Measurements from ENCODE around the gene OR1L6. TPM values are rescaled to one million over a fixed set of nuclear protein-coding genes. Genes with fewer than 3 reads are reported as not detected.

Gene OR1L6
- total and polyA plus RNA-seq, 2 experiments from 2014 or later = not detected

DNA sequence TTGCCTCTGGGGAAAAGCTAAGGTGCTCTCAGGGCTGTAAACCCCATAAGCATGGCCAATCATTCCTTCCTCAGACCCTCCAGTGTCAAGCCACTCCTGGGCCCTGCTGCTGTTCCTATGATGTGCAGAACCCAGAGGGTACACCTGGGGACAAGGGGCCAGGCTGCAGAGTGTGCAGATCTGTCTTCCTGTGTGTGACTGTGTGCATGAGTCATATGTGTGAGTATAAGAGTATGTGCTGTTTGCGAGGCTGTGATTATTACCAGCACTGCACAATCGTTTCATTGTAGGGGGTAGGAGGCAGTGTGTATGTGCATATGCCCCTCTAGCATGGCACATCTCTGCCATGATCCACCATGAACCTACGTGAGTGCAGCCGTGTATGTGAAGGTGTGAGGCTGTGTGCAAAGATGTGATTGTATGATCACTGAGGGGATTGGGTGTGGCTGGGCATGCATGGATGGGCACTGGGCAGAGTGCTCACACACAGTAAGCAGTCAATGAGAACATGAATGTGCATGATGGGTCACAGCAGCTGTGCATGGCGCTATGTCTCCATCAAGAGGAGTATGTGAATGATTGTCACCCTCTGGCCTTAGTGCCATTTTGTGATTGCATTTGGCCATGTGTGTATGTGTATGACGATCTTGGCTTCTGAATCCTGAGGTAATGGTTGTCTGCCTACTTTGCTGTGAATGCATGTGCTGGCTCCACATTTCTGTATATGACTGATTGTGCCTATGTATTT is 55.4 kb downstream of the OR1L6 start:
- Histone ChIP-seq H2AFZ (no peak overlapping the region), H3K4me3 (no peak overlapping the region), H3K4me1 (ENCODE audit: insufficient read depth) (no peaks in the 10 kb centered on the region), H4K20me1 (ENCODE audit: insufficient read depth, poor library complexity, severe bottlenecking) (no peaks in the 10 kb centered on the region), H3K9me3 (ENCODE audit: low read depth) (no peaks in the 10 kb centered on the region), H3K27ac (no peak overlapping the region), H3K36me3 (replicated peaks; ENCODE audit: insufficient read depth, low read depth) (no peaks in the 10 kb centered on the region), H3K4me2 (no peak overlapping the region), H3K27me3 (no peaks in the 10 kb centered on the region), H3K79me2 (no peaks in the 10 kb centered on the region), H3K9me2 (replicated peaks; ENCODE audit: insufficient read depth) (no peaks in the 10 kb centered on the region)
- TF ChIP-seq, protein P1, sequence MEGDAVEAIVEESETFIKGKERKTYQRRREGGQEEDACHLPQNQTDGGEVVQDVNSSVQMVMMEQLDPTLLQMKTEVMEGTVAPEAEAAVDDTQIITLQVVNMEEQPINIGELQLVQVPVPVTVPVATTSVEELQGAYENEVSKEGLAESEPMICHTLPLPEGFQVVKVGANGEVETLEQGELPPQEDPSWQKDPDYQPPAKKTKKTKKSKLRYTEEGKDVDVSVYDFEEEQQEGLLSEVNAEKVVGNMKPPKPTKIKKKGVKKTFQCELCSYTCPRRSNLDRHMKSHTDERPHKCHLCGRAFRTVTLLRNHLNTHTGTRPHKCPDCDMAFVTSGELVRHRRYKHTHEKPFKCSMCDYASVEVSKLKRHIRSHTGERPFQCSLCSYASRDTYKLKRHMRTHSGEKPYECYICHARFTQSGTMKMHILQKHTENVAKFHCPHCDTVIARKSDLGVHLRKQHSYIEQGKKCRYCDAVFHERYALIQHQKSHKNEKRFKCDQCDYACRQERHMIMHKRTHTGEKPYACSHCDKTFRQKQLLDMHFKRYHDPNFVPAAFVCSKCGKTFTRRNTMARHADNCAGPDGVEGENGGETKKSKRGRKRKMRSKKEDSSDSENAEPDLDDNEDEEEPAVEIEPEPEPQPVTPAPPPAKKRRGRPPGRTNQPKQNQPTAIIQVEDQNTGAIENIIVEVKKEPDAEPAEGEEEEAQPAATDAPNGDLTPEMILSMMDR (IDR thresholded peaks at IDR 0.05; ENCODE audit: poor library complexity) = no peak
- TF ChIP-seq EZH2phosphoT487 (IDR thresholded peaks at IDR 0.05; ENCODE audit: low read depth, severe bottlenecking, unreplicated experiment) (no peak), EZH2 (IDR thresholded peaks at IDR 0.05; ENCODE audit: borderline replicate concordance) (no peak)
- 79% methylated on average over 6 of the region's 6 CpGs for WGBS (ENCODE audit: low lambda C conversion rate, missing lambda C conversion rate)
- no peak for DNase-seq (ENCODE audit: low spot score)

Other genes with a start within 250 kb of the OR1L6 start
- gene OR1J2, start 231.5 kb upstream of the OR1L6 start, total RNA-seq = not detected in 2 replicates
- gene OR1J2, start 231.5 kb upstream of the OR1L6 start, polyA plus RNA-seq = not detected in 2 replicates
- not detected in 2 replicates for gene OR1J4, start 223.2 kb upstream of the OR1L6 start, total RNA-seq
- gene OR1J4, start 223.2 kb upstream of the OR1L6 start, polyA plus RNA-seq = not detected in 2 replicates
- not detected in 2 replicates for gene OR1N1, start 215.0 kb upstream of the OR1L6 start, total RNA-seq
- gene OR1N1, start 215.0 kb upstream of the OR1L6 start, polyA plus RNA-seq = not detected in 2 replicates
- gene OR1N2, start 189.2 kb upstream of the OR1L6 start, total RNA-seq = not detected in 2 replicates
- gene OR1N2, start 189.2 kb upstream of the OR1L6 start, polyA plus RNA-seq = not detected in 2 replicates
- not detected in 2 replicates for gene OR1L8, start 158.9 kb upstream of the OR1L6 start, total RNA-seq
- gene OR1L8, start 158.9 kb upstream of the OR1L6 start, polyA plus RNA-seq = not detected in 2 replicates
- not detected in 2 replicates for gene OR1Q1, start 127.6 kb upstream of the OR1L6 start, total RNA-seq
- gene OR1Q1, start 127.6 kb upstream of the OR1L6 start, polyA plus RNA-seq = not detected in 2 replicates
- gene OR1B1, start 84.7 kb upstream of the OR1L6 start, total RNA-seq = not detected in 2 replicates
- not detected in 2 replicates for gene OR1B1, start 84.7 kb upstream of the OR1L6 start, polyA plus RNA-seq
- gene OR1L1, start 80.6 kb upstream of the OR1L6 start, total RNA-seq = not detected in 2 replicates
- gene OR1L1, start 80.6 kb upstream of the OR1L6 start, polyA plus RNA-seq = not detected in 2 replicates
- not detected in 2 replicates for gene OR1L3, start 67.2 kb upstream of the OR1L6 start, total RNA-seq
- gene OR1L3, start 67.2 kb upstream of the OR1L6 start, polyA plus RNA-seq = not detected in 2 replicates
- not detected in 2 replicates for gene OR1L4, start 18.3 kb upstream of the OR1L6 start, total RNA-seq
- not detected in 2 replicates for gene OR1L4, start 18.3 kb upstream of the OR1L6 start, polyA plus RNA-seq
- gene OR5C1, start 46.6 kb downstream of the OR1L6 start, total RNA-seq = not detected in 2 replicates
- not detected in 2 replicates for gene OR5C1, start 46.6 kb downstream of the OR1L6 start, polyA plus RNA-seq
- gene OR1K1, start 57.8 kb downstream of the OR1L6 start, total RNA-seq = not detected in 2 replicates
- gene OR1K1, start 57.8 kb downstream of the OR1L6 start, polyA plus RNA-seq = not detected in 2 replicates
- 24.8 and 28.1 TPM in 2 replicates for gene PDCL, start 86.3 kb downstream of the OR1L6 start, total RNA-seq
- 11.8 and 16.1 TPM in 2 replicates for gene PDCL, start 86.3 kb downstream of the OR1L6 start, polyA plus RNA-seq
- 42.7 and 43.7 TPM in 2 replicates for gene RC3H2, start 163.1 kb downstream of the OR1L6 start, total RNA-seq
- gene RC3H2, start 163.1 kb downstream of the OR1L6 start, polyA plus RNA-seq = 17.8 and 22.3 TPM in 2 replicates
- 12.0 and 13.8 TPM in 2 replicates for gene ZBTB6, start 171.0 kb downstream of the OR1L6 start, total RNA-seq
- gene ZBTB6, start 171.0 kb downstream of the OR1L6 start, polyA plus RNA-seq = 1.9 and 2.4 TPM in 2 replicates
- 6.4 and 7.7 TPM in 2 replicates for gene ZBTB26, start 189.2 kb downstream of the OR1L6 start, total RNA-seq
- gene ZBTB26, start 189.2 kb downstream of the OR1L6 start, polyA plus RNA-seq = 2.6 and 2.9 TPM in 2 replicates
- 47.4 and 58.4 TPM in 2 replicates for gene RABGAP1, start 198.7 kb downstream of the OR1L6 start, total RNA-seq
- 23.7 and 26.8 TPM in 2 replicates for gene RABGAP1, start 198.7 kb downstream of the OR1L6 start, polyA plus RNA-seq

Measured in hepatocyte (in vitro differentiated cells).